GM23338 (cell line): ENCODE data around the gene MYOM1. TPM values are rescaled to one million over a fixed set of nuclear protein-coding genes. Genes with fewer than 3 reads are reported as not detected.

Experiments used
- ATAC-seq: fragments of 200-7000 bp; cut with Tn5 transposase; 3 replicates; pipeline ENCODE4 v1.9.1; 2020
- DNase-seq: peaks from one replicate; pipeline ENCODE4 v3.0.0-alpha.2; 2015; ENCODE audit warnings: low spot score
- H2AFZ ChIP-seq: fragments of 200-600 bp; sonication (generic); 2 replicates; pipeline ENCODE4 v1.8.0; 2016; ENCODE audit warnings: antibody characterized with exemption, mild to moderate bottlenecking, moderate library complexity
- H3F3A ChIP-seq: fragments of 200-600 bp; sonication (generic); replicated peaks from 2 replicates; pipeline ENCODE4 v1.8.0; 2017; ENCODE audit warnings: antibody characterized with exemption, mixed run types, low read depth
- H3K27ac ChIP-seq: fragments of 200-600 bp; sonication (generic); 2 replicates; pipeline ENCODE4 v1.6.1; 2016; ENCODE audit warnings: low read depth
- H3K27me3 ChIP-seq: fragments of 200-600 bp; sonication (generic); 2 replicates; pipeline ENCODE4 v1.8.0; 2016; ENCODE audit warnings: mild to moderate bottlenecking, mixed run types, moderate library complexity; ENCODE audit not compliant: insufficient read depth
- H3K36me3 ChIP-seq: fragments of 200-600 bp; sonication (generic); 2 replicates; pipeline ENCODE4 v1.8.0; 2016; ENCODE audit warnings: mild to moderate bottlenecking; ENCODE audit not compliant: insufficient read depth
- H3K4me1 ChIP-seq: fragments of 200-600 bp; sonication (generic); 2 replicates; pipeline ENCODE4 v1.8.0; 2016; ENCODE audit warnings: mild to moderate bottlenecking, moderate library complexity; ENCODE audit not compliant: insufficient read depth
- H3K4me2 ChIP-seq: fragments of 200-600 bp; sonication (generic); 2 replicates; pipeline ENCODE4 v1.7.1; 2017; ENCODE audit warnings: mixed run types
- H3K4me3 ChIP-seq: fragments of 200-600 bp; sonication (generic); 2 replicates; pipeline ENCODE4 v1.6.1; 2016; ENCODE audit warnings: mixed run types
- H3K79me2 ChIP-seq: fragments of 200-600 bp; sonication (generic); replicated peaks from 2 replicates; pipeline ENCODE4 v1.8.0; 2017; ENCODE audit warnings: mild to moderate bottlenecking; ENCODE audit not compliant: insufficient read depth
- H3K9me2 ChIP-seq: fragments of 200-600 bp; sonication (generic); 2 replicates; pipeline ENCODE4 v1.8.0; 2017; ENCODE audit not compliant: insufficient read depth
- H4K20me1 ChIP-seq: fragments of 200-600 bp; sonication (generic); replicated peaks from 2 replicates; pipeline ENCODE4 v1.8.0; 2017; ENCODE audit warnings: mild to moderate bottlenecking; ENCODE audit not compliant: insufficient read depth
- H3K27ac Mint-ChIP-seq: 2 replicates; pipeline ENCODE4 v1.8.0; 2020; ENCODE audit warnings: inconsistent platforms, mild to moderate bottlenecking, moderate library complexity, mixed read lengths
- H3K27me3 Mint-ChIP-seq: 3 replicates; pipeline ENCODE4 v1.8.0; 2022; ENCODE audit warnings: low read depth, mild to moderate bottlenecking, moderate library complexity, mixed read lengths, inconsistent platforms; ENCODE audit not compliant: insufficient read depth, poor library complexity
- H3K36me3 Mint-ChIP-seq: 3 replicates; pipeline ENCODE4 v1.8.0; 2021; ENCODE audit warnings: low read depth, mild to moderate bottlenecking, inconsistent platforms, moderate library complexity, mixed read lengths
- H3K4me1 Mint-ChIP-seq: 3 replicates; pipeline ENCODE4 v1.8.0; 2020; ENCODE audit warnings: mild to moderate bottlenecking, inconsistent platforms, mixed read lengths
- H3K4me3 Mint-ChIP-seq: 3 replicates; pipeline ENCODE4 v1.8.0; 2021; ENCODE audit warnings: moderate library complexity, mild to moderate bottlenecking, inconsistent platforms, mixed read lengths
- H3K9me3 Mint-ChIP-seq: 3 replicates; pipeline ENCODE4 v1.8.0; 2020; ENCODE audit warnings: moderate library complexity, mild to moderate bottlenecking, inconsistent platforms, mixed read lengths
- CREB1 ChIP-seq: fragments of 250-450 bp; sonication (Bioruptor Pico); IDR thresholded peaks from 2 replicates; pipeline ENCODE4 v1.5.0; 2020; ENCODE audit warnings: low read depth, mild to moderate bottlenecking, moderate library complexity
- CTCF ChIP-seq, 2 experiments: fragments of 200-600 bp in 1 of 2; sonication (generic) in 1 of 2; conservative IDR thresholded peaks; 2 replicates each; pipeline versions ENCODE4 v1.5.1 to v1.6.1; 2016 to 2017; ENCODE audit warnings: antibody characterized with exemption in 2 of 2, low read depth in 2 of 2, mild to moderate bottlenecking in 2 of 2, moderate library complexity in 1 of 2
- ETS1 ChIP-seq: IDR thresholded peaks from 2 replicates; pipeline ENCODE4 v1.6.1; 2016; ENCODE audit warnings: antibody characterized with exemption
- EZH2 ChIP-seq: fragments of 200-600 bp; sonication (generic); IDR thresholded peaks from one replicate; pipeline ENCODE4 v1.8.0; 2017; ENCODE audit warnings: antibody characterized with exemption, mild to moderate bottlenecking, low read depth; ENCODE audit not compliant: unreplicated experiment
- JUNB ChIP-seq: IDR thresholded peaks from one replicate; pipeline ENCODE4 v1.6.1; 2016; ENCODE audit warnings: antibody characterized with exemption; ENCODE audit not compliant: unreplicated experiment
- NANOG ChIP-seq: IDR thresholded peaks from 2 replicates; pipeline ENCODE4 v1.6.1; 2016; ENCODE audit warnings: antibody characterized with exemption, borderline replicate concordance
- POLR2AphosphoS5 ChIP-seq: IDR thresholded peaks from 2 replicates; pipeline ENCODE4 v1.6.1; 2016; ENCODE audit warnings: antibody characterized with exemption, low read depth
- STAT1 ChIP-seq: IDR thresholded peaks from one replicate; pipeline ENCODE4 v1.6.1; 2016; ENCODE audit warnings: antibody characterized with exemption; ENCODE audit not compliant: unreplicated experiment
- ZNF114 ChIP-seq: fragments of 250-450 bp; sonication (Bioruptor Pico); IDR thresholded peaks from 2 replicates; pipeline ENCODE4 v1.5.0; 2020; ENCODE audit warnings: mild to moderate bottlenecking, moderate library complexity
- ZNF331 ChIP-seq: fragments of 250-450 bp; sonication (Bioruptor Pico); IDR thresholded peaks from 2 replicates; pipeline ENCODE4 v1.5.0; 2020; ENCODE audit warnings: low read depth, mild to moderate bottlenecking, moderate library complexity
- polyA plus RNA-seq: library from polyadenylated mRNA; unstranded; fragments of >200 nt; fragmentation: Nextera tagmentation; extraction: Ambion mirVana; gene quantifications from 2 replicates; pipeline ENCODE4 v1.2.1, GENCODE V29; 2016
- total RNA-seq: library from RNA; depleted of rRNA; stranded (reverse); fragments of >200 nt; shearing (Covaris generic); gene quantifications from 2 replicates; pipeline ENCODE4 v1.2.3, GENCODE V29; 2014

MYOM1 gene
- total and polyA plus RNA-seq, 2 experiments from 2014 or later, result 0.27 to 0.38 TPM

GRCh38 chr18:3246635-3247239 is 27.0 kb upstream of the MYOM1 start:
- H3K4me1 ChIP-seq, result peaks cover 22% of the 10 kb centered on the region
- peaks cover 17% of the 10 kb centered on the region; the same call in 1 of the 2 replicates for H4K20me1 ChIP-seq
- no peak overlapping the region for H2AFZ ChIP-seq
- DNase-seq (peak; percentile 34), ATAC-seq (peak; percentile 14)
- Mint-ChIP-seq H3K9me3 (peaks cover 11% of the 10 kb centered on the region), H3K4me1 (peaks cover 22% of the 10 kb centered on the region; the same call in 2 of the 3 replicates), H3K4me3 (peak overlapping the region; percentile 91), H3K36me3 (peaks cover 24% of the 10 kb centered on the region), H3K27me3 (peaks cover 13% of the 10 kb centered on the region), H3K27ac (peak overlapping the region; percentile 100)
- peak overlapping the region; percentile 92 for H3K27ac ChIP-seq
- H3K4me2 ChIP-seq, result peak overlapping the region; percentile 82
- H3K4me3 ChIP-seq, result peak overlapping the region; percentile 56
- H3K79me2 ChIP-seq, result peaks cover 40% of the 10 kb centered on the region
- no peaks in the 10 kb centered on the region for H3K27me3 ChIP-seq
- H3K36me3 ChIP-seq, result peaks cover 10% of the 10 kb centered on the region
- TF ChIP-seq EZH2 (no peak), ETS1 (no peak), STAT1 (no peak), JUNB (no peak), CTCF (conservative IDR thresholded peaks at IDR 0.05; ENCODE audit: low read depth in 2 of 2) (no peak), CREB1 (no peak), NANOG (no peak), ZNF114 (CRISPR knock-in tag) (no peak)
- H3K9me2 ChIP-seq, result no peaks in the 10 kb centered on the region
- 0 out of 2 replicates have a peak, but pooled peaks cover 6% of the 10 kb centered on the region for H3F3A ChIP-seq

GRCh38 chr18:3245853-3246634 is 26.3 kb upstream of the MYOM1 start:
- 0 out of 2 replicates have a peak, but pooled peaks cover 6% of the 10 kb centered on the region for H3F3A ChIP-seq
- no peak overlapping the region for H2AFZ ChIP-seq
- Mint-ChIP-seq H3K27ac (peak overlapping the region; percentile 100; the same call in 1 of the 2 replicates), H3K27me3 (peaks cover 13% of the 10 kb centered on the region), H3K9me3 (peaks cover 18% of the 10 kb centered on the region), H3K4me3 (peak overlapping the region; percentile 91), H3K36me3 (peaks cover 31% of the 10 kb centered on the region), H3K4me1 (peaks cover 22% of the 10 kb centered on the region; the same call in 2 of the 3 replicates)
- H3K27ac ChIP-seq, result peak overlapping the region; percentile 92; the same call in 1 of the 2 replicates
- DNase-seq, result peak; percentile 95
- no peaks in the 10 kb centered on the region for H3K9me2 ChIP-seq
- peak overlapping the region; percentile 82 for H3K4me2 ChIP-seq
- peak; percentile 71 for ATAC-seq
- H3K36me3 ChIP-seq, result peaks cover 10% of the 10 kb centered on the region
- peaks cover 22% of the 10 kb centered on the region for H3K4me1 ChIP-seq
- H3K27me3 ChIP-seq, result no peaks in the 10 kb centered on the region
- H4K20me1 ChIP-seq, result peaks cover 17% of the 10 kb centered on the region; the same call in 1 of the 2 replicates
- peak overlapping the region; percentile 56 for H3K4me3 ChIP-seq
- TF ChIP-seq ZNF331 (CRISPR knock-in tag) (no peak), CREB1 (peak; percentile 51; the same call in 1 of the 2 replicates), POLR2AphosphoS5 (no peak), STAT1 (no peak), ETS1 (no peak), CTCF (conservative IDR thresholded peaks at IDR 0.05; ENCODE audit: low read depth in 2 of 2) (peak; percentile 84 to 99)
- H3K79me2 ChIP-seq, result peaks cover 34% of the 10 kb centered on the region
